H9 (cell line): ENCODE data around the gene PTPRS. TPM values are rescaled to one million over a fixed set of nuclear protein-coding genes. Genes with fewer than 3 reads are reported as not detected.

Experiments used
- DNase-seq: peaks from one replicate; pipeline ENCODE4 v3.0.0-alpha.2; 2017
- H2AFZ ChIP-seq: one replicate; pipeline ENCODE4 v1.6.1; 2013; ENCODE audit warnings: mild to moderate bottlenecking, low read length, control low read depth, moderate library complexity
- H2AK5ac ChIP-seq: 2 replicates; pipeline ENCODE4 v1.6.1; 2013; ENCODE audit warnings: low read length, control low read depth, mixed read lengths; ENCODE audit not compliant: insufficient read length
- H2BK120ac ChIP-seq: one replicate; pipeline ENCODE4 v1.6.1; 2013; ENCODE audit warnings: low read depth, mild to moderate bottlenecking, low read length, control low read depth, inconsistent platforms; ENCODE audit not compliant: poor library complexity, severe bottlenecking
- H2BK12ac ChIP-seq: 2 replicates; pipeline ENCODE4 v1.6.1; 2013; ENCODE audit warnings: low read length, control low read depth, mixed read lengths, low read depth; ENCODE audit not compliant: insufficient read length
- H2BK15ac ChIP-seq: 2 replicates; pipeline ENCODE4 v1.6.1; 2013; ENCODE audit warnings: low read depth, low read length, control low read depth
- H2BK20ac ChIP-seq: one replicate; pipeline ENCODE4 v1.6.1; 2013; ENCODE audit warnings: low read depth, mild to moderate bottlenecking, low read length, control low read depth, inconsistent platforms; ENCODE audit not compliant: poor library complexity, severe bottlenecking
- H2BK5ac ChIP-seq: 2 replicates; pipeline ENCODE4 v1.6.1; 2013; ENCODE audit warnings: low read length, control low read depth, mixed read lengths; ENCODE audit not compliant: insufficient read length
- H3K14ac ChIP-seq: 2 replicates; pipeline ENCODE4 v1.6.1; 2013; ENCODE audit warnings: low read length, control low read depth; ENCODE audit not compliant: insufficient read depth
- H3K18ac ChIP-seq: 2 replicates; pipeline ENCODE4 v1.6.1; 2013; ENCODE audit warnings: low read depth, mild to moderate bottlenecking, mixed read lengths, low read length, control low read depth; ENCODE audit not compliant: insufficient read length
- H3K23ac ChIP-seq: 2 replicates; pipeline ENCODE4 v1.6.1; 2013; ENCODE audit warnings: low read length, control low read depth, mixed read lengths, low read depth; ENCODE audit not compliant: insufficient read length
- H3K23me2 ChIP-seq: 2 replicates; pipeline ENCODE4 v1.6.1; 2013; ENCODE audit warnings: low read depth, mild to moderate bottlenecking, mixed read lengths, low read length, control low read depth; ENCODE audit not compliant: insufficient read length, poor library complexity, severe bottlenecking
- H3K27ac ChIP-seq: 2 replicates; pipeline ENCODE4 v1.5.1; 2013; ENCODE audit warnings: low read length, control low read depth, mixed read lengths, low read depth; ENCODE audit not compliant: insufficient read length
- H3K27me3 ChIP-seq: 2 replicates; pipeline ENCODE4 v1.6.1; 2013; ENCODE audit warnings: low read length, control low read depth, inconsistent platforms; ENCODE audit not compliant: insufficient read depth
- H3K4ac ChIP-seq: 2 replicates; pipeline ENCODE4 v1.6.1; 2013; ENCODE audit warnings: low read depth, mild to moderate bottlenecking, control low read depth, inconsistent platforms, low read length, moderate library complexity
- H3K4me1 ChIP-seq: 2 replicates; pipeline ENCODE4 v1.6.1; 2013; ENCODE audit warnings: low read length, control low read depth, inconsistent platforms; ENCODE audit not compliant: insufficient read depth
- H3K4me2 ChIP-seq: 2 replicates; pipeline ENCODE4 v1.6.1; 2013; ENCODE audit warnings: low read length, control low read depth, mixed read lengths; ENCODE audit not compliant: insufficient read length, insufficient read depth
- H3K56ac ChIP-seq: 2 replicates; pipeline ENCODE4 v1.6.1; 2013; ENCODE audit warnings: low read depth, mild to moderate bottlenecking, mixed read lengths, low read length, control low read depth; ENCODE audit not compliant: insufficient read length
- H3K79me1 ChIP-seq: 2 replicates; pipeline ENCODE4 v1.6.1; 2013; ENCODE audit warnings: low read depth, mild to moderate bottlenecking, moderate library complexity, low read length, control low read depth, inconsistent platforms; ENCODE audit not compliant: insufficient read depth, poor library complexity, severe bottlenecking
- H3K79me2 ChIP-seq: 2 replicates; pipeline ENCODE4 v1.6.1; 2013; ENCODE audit warnings: low read length, control low read depth, inconsistent platforms; ENCODE audit not compliant: insufficient read depth
- H3K9ac ChIP-seq: 2 replicates; pipeline ENCODE4 v1.6.1; 2013; ENCODE audit warnings: low read length, control low read depth, mixed read lengths; ENCODE audit not compliant: insufficient read length; ENCODE audit errors: extremely low read depth
- H3K9me3 ChIP-seq: one replicate; pipeline ENCODE4 v1.6.1; 2013; ENCODE audit warnings: low read depth, low read length, inconsistent platforms; ENCODE audit not compliant: control insufficient read depth
- H3T11ph ChIP-seq: one replicate; pipeline ENCODE4 v1.6.1; 2013; ENCODE audit warnings: mild to moderate bottlenecking, low read length, control low read depth, inconsistent platforms
- H4K20me1 ChIP-seq: one replicate; pipeline ENCODE4 v1.6.1; 2013; ENCODE audit not compliant: control insufficient read depth, insufficient read length, insufficient read depth
- H4K5ac ChIP-seq: 2 replicates; pipeline ENCODE4 v1.6.1; 2013; ENCODE audit warnings: low read depth, mild to moderate bottlenecking, mixed read lengths, low read length, control low read depth; ENCODE audit not compliant: insufficient read length
- H4K8ac ChIP-seq: replicated peaks from 2 replicates; pipeline ENCODE4 v1.6.1; 2013; ENCODE audit warnings: low read length, control low read depth, mixed read lengths, low read depth; ENCODE audit not compliant: insufficient read length
- H4K91ac ChIP-seq: 2 replicates; pipeline ENCODE4 v1.6.1; 2013; ENCODE audit warnings: low read depth, mild to moderate bottlenecking, moderate library complexity, mixed read lengths, low read length, control low read depth; ENCODE audit not compliant: insufficient read length
- H3K27ac Mint-ChIP-seq, 3 experiments: 2 replicates in 2 of 3; 3 replicates in 1 of 3; pipeline ENCODE4 v1.8.0; 2020 to 2021; ENCODE audit warnings: mixed read lengths in 3 of 3, mild to moderate bottlenecking in 1 of 3, moderate library complexity in 1 of 3
- H3K27me3 Mint-ChIP-seq: 2 replicates; pipeline ENCODE4 v1.8.0; 2021; ENCODE audit warnings: low read depth, mild to moderate bottlenecking, moderate library complexity, mixed read lengths
- H3K36me3 Mint-ChIP-seq, 3 experiments: 2 replicates in 2 of 3; 3 replicates in 1 of 3; pipeline ENCODE4 v1.8.0; 2020 to 2021; ENCODE audit warnings: low read depth in 3 of 3, mixed read lengths in 3 of 3; ENCODE audit not compliant: insufficient read depth in 1 of 3
- H3K4me1 Mint-ChIP-seq, 2 experiments: 2 replicates each; pipeline ENCODE4 v1.8.0; 2020; ENCODE audit warnings: mixed read lengths in 2 of 2
- H3K4me3 Mint-ChIP-seq, 2 experiments: 2 replicates in 1 of 2; 3 replicates in 1 of 2; pipeline ENCODE4 v1.8.0; 2020 to 2021; ENCODE audit warnings: mild to moderate bottlenecking in 2 of 2, mixed read lengths in 2 of 2, moderate library complexity in 1 of 2
- H3K9me3 Mint-ChIP-seq, 2 experiments: 2 replicates in 1 of 2; 3 replicates in 1 of 2; pipeline ENCODE4 v1.8.0; 2020; ENCODE audit warnings: mild to moderate bottlenecking in 2 of 2, mixed read lengths in 2 of 2, moderate library complexity in 1 of 2
- WGBS: extraction: QIAGEN DNeasy Blood & Tissue Kit; methylation state at CpG from one replicate; pipeline ENCODE4 v1.1.7; 2013; ENCODE audit warnings: missing lambda C conversion rate, low lambda C conversion rate, mixed read lengths; ENCODE audit not compliant: insufficient read length; ENCODE audit errors: extremely low coverage; 5-methylcytosine and 5-hydroxymethylcytosine counted together
- total RNA-seq: library from RNA; stranded (reverse); gene quantifications from 2 replicates; pipeline ENCODE4 v1.2.1, GENCODE V29; 2021
- TF ChIP-seq, protein P1 (sequence below): fragments of 200-600 bp; sonication (generic); conservative IDR thresholded peaks from 3 replicates; pipeline ENCODE4 v1.8.0; 2021; ENCODE audit warnings: antibody characterized with exemption, mild to moderate bottlenecking

PTPRS gene
- total RNA-seq, 1 experiment from 2014 or later: 186 TPM

DNA sequence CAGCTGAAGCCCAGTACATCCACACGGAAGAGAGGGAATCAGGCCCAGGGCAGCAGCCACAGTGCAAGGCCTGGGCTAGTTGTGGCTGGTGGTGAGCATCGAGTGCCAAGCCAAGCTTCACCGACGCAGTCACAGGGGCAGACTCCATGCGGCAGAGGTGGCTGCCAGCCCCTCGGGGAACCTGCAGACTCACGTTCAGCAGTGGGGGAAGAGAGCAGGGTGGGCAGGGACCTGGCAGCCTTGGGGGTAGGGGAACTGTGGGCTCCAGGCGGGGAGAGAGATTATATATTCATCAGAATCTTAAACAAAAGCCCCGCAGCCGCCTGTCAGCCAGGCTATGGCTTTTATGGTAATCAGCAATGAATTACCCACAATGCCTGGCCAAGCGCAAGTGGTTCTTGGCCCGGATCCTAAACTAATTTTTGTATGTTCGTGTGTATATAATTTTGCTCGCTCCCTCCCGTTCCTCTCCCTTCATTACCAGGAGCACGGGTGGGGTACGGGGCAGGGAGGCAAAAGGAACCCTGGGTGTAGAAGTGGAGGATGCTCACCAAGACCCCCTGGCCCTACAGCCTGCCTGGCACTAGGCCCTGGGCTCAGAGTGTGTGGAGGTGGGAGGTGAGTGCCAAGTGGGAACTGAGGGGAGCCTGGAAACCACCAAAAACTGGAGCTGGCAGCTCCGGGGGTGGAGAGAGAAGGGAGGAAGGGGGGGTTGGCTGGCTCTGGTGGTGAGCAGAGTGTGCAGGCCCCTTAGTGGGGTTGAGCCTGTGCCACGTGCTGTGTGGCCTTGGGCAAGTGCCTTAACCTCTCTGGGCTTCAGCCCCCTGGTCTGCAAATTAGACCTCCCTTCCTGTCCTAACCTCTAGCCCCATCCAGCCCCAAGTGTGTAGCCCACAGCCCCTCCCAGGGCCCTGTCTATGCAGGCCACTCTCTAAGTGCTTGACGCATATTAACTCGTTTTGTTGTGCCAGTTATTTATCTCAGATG lies 31.9 kb downstream of the PTPRS start:
- H3K4me1 Mint-ChIP-seq: peaks cover 14 to 19% of the 10 kb centered on the region in 2 experiments
- H3K9me3 ChIP-seq: no peaks in the 10 kb centered on the region
- H3K4me1 ChIP-seq: no peaks in the 10 kb centered on the region; the same call in 1 of the 2 replicates
- peaks cover 15% of the 10 kb centered on the region for H3K79me1 ChIP-seq
- TF ChIP-seq, protein P1, sequence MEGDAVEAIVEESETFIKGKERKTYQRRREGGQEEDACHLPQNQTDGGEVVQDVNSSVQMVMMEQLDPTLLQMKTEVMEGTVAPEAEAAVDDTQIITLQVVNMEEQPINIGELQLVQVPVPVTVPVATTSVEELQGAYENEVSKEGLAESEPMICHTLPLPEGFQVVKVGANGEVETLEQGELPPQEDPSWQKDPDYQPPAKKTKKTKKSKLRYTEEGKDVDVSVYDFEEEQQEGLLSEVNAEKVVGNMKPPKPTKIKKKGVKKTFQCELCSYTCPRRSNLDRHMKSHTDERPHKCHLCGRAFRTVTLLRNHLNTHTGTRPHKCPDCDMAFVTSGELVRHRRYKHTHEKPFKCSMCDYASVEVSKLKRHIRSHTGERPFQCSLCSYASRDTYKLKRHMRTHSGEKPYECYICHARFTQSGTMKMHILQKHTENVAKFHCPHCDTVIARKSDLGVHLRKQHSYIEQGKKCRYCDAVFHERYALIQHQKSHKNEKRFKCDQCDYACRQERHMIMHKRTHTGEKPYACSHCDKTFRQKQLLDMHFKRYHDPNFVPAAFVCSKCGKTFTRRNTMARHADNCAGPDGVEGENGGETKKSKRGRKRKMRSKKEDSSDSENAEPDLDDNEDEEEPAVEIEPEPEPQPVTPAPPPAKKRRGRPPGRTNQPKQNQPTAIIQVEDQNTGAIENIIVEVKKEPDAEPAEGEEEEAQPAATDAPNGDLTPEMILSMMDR: no peak
- H3K14ac ChIP-seq: no peak overlapping the region
- no peak overlapping the region for H3K27ac ChIP-seq
- peak overlapping the region in 2 of 3 experiments; percentile 72 to 87; a peak in 4 of 7 replicates for H3K27ac Mint-ChIP-seq
- no peak overlapping the region for H3K4me2 ChIP-seq
- H3K27me3 ChIP-seq: no peaks in the 10 kb centered on the region
- DNase-seq: no peak
- no peak overlapping the region for H4K8ac ChIP-seq
- no peak overlapping the region for H3K9ac ChIP-seq
- peaks cover 9 to 18% (median 14%) of the 10 kb centered on the region in 3 experiments; a peak in 5 of 7 replicates for H3K36me3 Mint-ChIP-seq
- H3K79me2 ChIP-seq: peaks cover 3% of the 10 kb centered on the region; the same call in 1 of the 2 replicates
- no peak overlapping the region for H3K23ac ChIP-seq
- H3K4me3 Mint-ChIP-seq: no peak overlapping the region
- no peaks in the 10 kb centered on the region for H3K9me3 Mint-ChIP-seq
- H3K18ac ChIP-seq: no peak overlapping the region
- no peak overlapping the region for H3T11ph ChIP-seq
- H3K4ac ChIP-seq: no peak overlapping the region
- H3K56ac ChIP-seq: no peak overlapping the region
- no CpG with 5 or more reads among the region's 21 CpGs for WGBS
- no peaks in the 10 kb centered on the region for H3K27me3 Mint-ChIP-seq
- H2BK5ac ChIP-seq: no peak overlapping the region
- no peak overlapping the region for H2AFZ ChIP-seq
- no peak overlapping the region for H2AK5ac ChIP-seq
- H4K91ac ChIP-seq: no peak overlapping the region
- H2BK12ac ChIP-seq: no peak overlapping the region
- H2BK120ac ChIP-seq: no peak overlapping the region
- no peaks in the 10 kb centered on the region for H3K23me2 ChIP-seq
- H4K20me1 ChIP-seq: peaks cover 2% of the 10 kb centered on the region
- H2BK20ac ChIP-seq: no peak overlapping the region
- H2BK15ac ChIP-seq: no peak overlapping the region
- H4K5ac ChIP-seq: no peak overlapping the region
